PC-3 (cell line): ENCODE results near the gene ELK3.

Experiments
- CTCF ChIP-seq: fragments of 300-600 bp; sonication (generic); conservative IDR thresholded peaks from 2 replicates; pipeline ENCODE4 v1.5.1; 2017; ENCODE audit warnings: antibody characterized with exemption, low read depth, mild to moderate bottlenecking, low read length
- EZH2 ChIP-seq: fragments of 300-600 bp; sonication (generic); IDR thresholded peaks from one replicate; pipeline ENCODE4 v1.6.1; 2017; ENCODE audit warnings: antibody characterized with exemption, mild to moderate bottlenecking, low read length; ENCODE audit not compliant: unreplicated experiment
- EZH2phosphoT487 ChIP-seq: fragments of 300-600 bp; sonication (generic); IDR thresholded peaks from 2 replicates; pipeline ENCODE4 v1.6.1; 2018; ENCODE audit warnings: mild to moderate bottlenecking, antibody characterized with exemption, low read length, borderline replicate concordance

- TF ChIP-seq CTCF (no peak), EZH2 (no peak), EZH2phosphoT487 (no peak)
These were observed 8.3 kb upstream of the ELK3 start for GRCh38 chr12:96185914-96186313.
